ENCODE results near the gene BLOC1S5. TPM values are rescaled to one million over a fixed set of nuclear protein-coding genes. Genes with fewer than 3 reads are reported as not detected.

The BLOC1S5 gene
- total and polyA plus RNA-seq, 2 of the 8 experiments (the other 6 are each of a cell fraction or from before 2014, with no cell fraction given): 3.4 to 17.2 TPM

GRCh38 chr6:8100159-8100854 is 36.1 kb upstream of the BLOC1S5 start:
- Histone ChIP-seq H2AK5ac (ENCODE audit: low read depth, low read length) (no peak overlapping the region), H4K20me1 (replicated peaks in 1 of 2; ENCODE audit: control insufficient read depth in 1 of 2, insufficient read depth in 2 of 2, low read length in 2 of 2) (peaks cover 2 to 10% of the 10 kb centered on the region in 2 experiments), H4K8ac (ENCODE audit: extremely low read depth, insufficient read depth, low read length) (no peak overlapping the region), H3K14ac (ENCODE audit: insufficient read length) (no peak overlapping the region), H3K9me3 (ENCODE audit: insufficient read depth in 2 of 2, low read depth in 1 of 2, low read length in 1 of 2) (no peaks in the 10 kb centered on the region), H3K9ac (replicated peaks in 1 of 4; ENCODE audit: extremely low read depth in 1 of 4, low read depth in 3 of 4, low read length in 3 of 4) (peak overlapping the region in 1 of 4 experiments; percentile 24; a peak in 2 of 7 replicates), H4K5ac (ENCODE audit: insufficient read length, low read depth, low read length) (peak overlapping the region; percentile 18), H3K27me3 (replicated peaks in 1 of 4; ENCODE audit: control insufficient read depth in 3 of 4, extremely low read depth in 1 of 4, insufficient read depth in 3 of 4, low read length in 3 of 4) (no peaks in the 10 kb centered on the region), H3K79me2 (ENCODE audit: control insufficient read depth in 1 of 2, insufficient read depth in 2 of 2, low read length in 2 of 2) (peaks cover 32 to 68% of the 10 kb centered on the region in 2 experiments), H3K79me1 (ENCODE audit: low read depth, low read length) (no peaks in the 10 kb centered on the region), H3K4me1 (replicated peaks in 1 of 4; ENCODE audit: control insufficient read depth in 3 of 4, insufficient read depth in 4 of 4, low read length in 3 of 4) (peaks cover 0 to 4% (median under 1%) of the 10 kb centered on the region in 4 experiments; a peak in 1 of 7 replicates), H2BK5ac (ENCODE audit: low read depth, low read length) (no peak overlapping the region), H3K4ac (replicated peaks; ENCODE audit: insufficient read length, low read depth, low read length) (no peak overlapping the region), H2BK120ac (replicated peaks; ENCODE audit: low read depth, low read length) (no peak overlapping the region), H3K4me3 (ENCODE audit: extremely low read depth in 1 of 4, insufficient read depth in 2 of 4, low read depth in 3 of 4, low read length in 4 of 4) (peak overlapping the region in 1 of 4 experiments; percentile 40; a peak in 2 of 8 replicates), H3K23ac (ENCODE audit: insufficient read length) (no peak overlapping the region), H2BK20ac (ENCODE audit: low read length) (no peak overlapping the region), H2BK15ac (ENCODE audit: low read length) (no peak overlapping the region), H4K91ac (replicated peaks; ENCODE audit: insufficient read length, low read length) (no peak overlapping the region), H3K23me2 (ENCODE audit: low read depth, low read length) (peaks cover 3% of the 10 kb centered on the region), H2BK12ac (ENCODE audit: low read depth, low read length) (no peak overlapping the region), H3K36me3 (ENCODE audit: control insufficient read depth in 2 of 4, insufficient read depth in 4 of 4, low read length in 3 of 4) (peaks cover 6 to 27% (median 19%) of the 10 kb centered on the region in 4 experiments), H3K18ac (ENCODE audit: extremely low read depth, low read length) (no peak overlapping the region), H3K56ac (replicated peaks; ENCODE audit: insufficient read length, low read depth, low read length) (no peak overlapping the region), H2AFZ (ENCODE audit: low read length) (no peak overlapping the region), H3K4me2 (ENCODE audit: insufficient read depth in 1 of 2, low read depth in 2 of 2, low read length in 2 of 2) (peak overlapping the region; percentile 55 to 78), H3K27ac (ENCODE audit: low read depth, low read length) (no peak overlapping the region)
- ChIA-PET CTCF (ENCODE audit: partially characterized antibody) (interaction anchor here (0.9 kb wide), 1 partner anchor 31 kb away, joined by 5 read pairs; no protein-coding TSS in a partner anchor), POLR2A (ENCODE audit: partially characterized antibody) (interaction anchor here (1.0 to 1.7 kb wide), 5 partner anchors 8 to 35 kb away, joined by 3 to 6 read pairs (median 5); no protein-coding TSS in a partner anchor)
- DNase-seq (ENCODE audit: low read depth in 1 of 2, low spot score in 2 of 2) (no peak), FAIRE-seq (no peak)
- 89% methylated on average over 8 of the region's 8 CpGs; no CpG with 5 or more reads in 1 of the 2 experiments for WGBS, 2 experiments (ENCODE audit: extremely low coverage in 1 of 2, insufficient coverage in 1 of 2, insufficient read length in 1 of 2, insufficient replicate concordance in 2 of 2, low coverage in 1 of 2, low lambda C conversion rate in 2 of 2, missing lambda C conversion rate in 1 of 2)
- TF ChIP-seq CHD2 (IDR thresholded peaks at IDR 0.05; ENCODE audit: low read length) (no peak), EP300 (IDR thresholded peaks at IDR 0.05; ENCODE audit: borderline replicate concordance in 1 of 2, low read depth in 2 of 2, low read length in 2 of 2) (no peak), CEBPB (IDR thresholded peaks at IDR 0.05; ENCODE audit: low read depth, low read length) (no peak), CTCF (IDR thresholded peaks at IDR 0.05; ENCODE audit: control extremely low read depth in 1 of 3, insufficient read depth in 1 of 3, low read depth in 1 of 3, low read length in 3 of 3) (no peak), POLR2A (IDR thresholded peaks at IDR 0.05; ENCODE audit: control extremely low read depth in 1 of 2, low read depth in 2 of 2, low read length in 2 of 2) (no peak), SAP30 (IDR thresholded peaks at IDR 0.05; ENCODE audit: insufficient read depth, insufficient replicate concordance, low read length) (no peak)
